GM18520 (cell line): ENCODE results near the gene RPS6KB2.
"Not testable (repeated sequence)": the region's sequence is repeated elsewhere in the genome, so short reads cannot be mapped to it uniquely, and the experiment has no call there.

Experiments used
- ATAC-seq: cut with Tn5 transposase; IDR thresholded peaks from one replicate; pipeline ENCODE4 v1.9.1; 2021; ENCODE audit not compliant: unreplicated experiment

The RPS6KB2 gene

GRCh38 chr11:67465189-67465510 lies 36.9 kb downstream of the RPS6KB2 start:
- no peak for ATAC-seq

GRCh38 chr11:67465530-67465929 lies 37.2 kb downstream of the RPS6KB2 start:
- not testable (repeated sequence) for ATAC-seq

- no peak for ATAC-seq
Observed at GRCh38 chr11:67466367-67466766, 38.1 kb downstream of the RPS6KB2 start.

- no peak for ATAC-seq
Observed at GRCh38 chr11:67466962-67467771, 38.9 kb downstream of the RPS6KB2 start.

GRCh38 chr11:67468056-67468455 lies 39.8 kb downstream of the RPS6KB2 start:
- no peak for ATAC-seq

- no peak for ATAC-seq
Observed at GRCh38 chr11:67468456-67468758, 40.1 kb downstream of the RPS6KB2 start.

- ATAC-seq, result peak; percentile 68
Observed at GRCh38 chr11:67468759-67469507, 40.6 kb downstream of the RPS6KB2 start, which contains the start of gene TMEM134. Gene TMEM134 (minus strand): TSS chr11:67469251. CDS start chr11:67469192, 59 bp downstream.

- no peak for ATAC-seq
Observed at GRCh38 chr11:67469508-67469811, 41.2 kb downstream of the RPS6KB2 start.

GRCh38 chr11:67470337-67471002 lies 42.2 kb downstream of the RPS6KB2 start:
- no peak for ATAC-seq

- ATAC-seq, result no peak
Observed at GRCh38 chr11:67472882-67473281, 44.6 kb downstream of the RPS6KB2 start.

GRCh38 chr11:67476692-67477091 lies 48.4 kb downstream of the RPS6KB2 start:
- not testable (repeated sequence) for ATAC-seq

- ATAC-seq, result not testable (repeated sequence)
Observed at GRCh38 chr11:67477344-67478050, 49.2 kb downstream of the RPS6KB2 start.

GRCh38 chr11:67482275-67482826 lies 54.1 kb downstream of the RPS6KB2 start:
- no peak for ATAC-seq

GRCh38 chr11:67482827-67483798 lies 54.8 kb downstream of the RPS6KB2 start, which contains the start of gene AIP:
Gene AIP (plus strand): TSS chr11:67483026. CDS start chr11:67483159, 133 bp downstream.
- ATAC-seq, result peak; percentile 45

- ATAC-seq, result no peak
Observed at GRCh38 chr11:67483831-67484665, 55.8 kb downstream of the RPS6KB2 start.

- ATAC-seq, result no peak
Observed at GRCh38 chr11:67484847-67485311, 56.6 kb downstream of the RPS6KB2 start.
